GM13977 (cell line): Measurements from ENCODE around the gene PTPRM.

Experiments used
- DNase-seq: peaks from one replicate; pipeline ENCODE4 v3.0.0; 2012; ENCODE audit warnings: low spot score
- CTCF ChIP-seq: IDR thresholded peaks from 2 replicates; pipeline ENCODE4 v1.5.1; 2012; ENCODE audit warnings: mild to moderate bottlenecking, control low read depth; ENCODE audit not compliant: insufficient read depth; ENCODE audit errors: extremely low read depth, missing control alignments
- in situ Hi-C: fragments of 300-500 bp; cut with MboI; formaldehyde crosslinking; loops from one replicate; pipeline ENCODE4 v1.12.0; 2022; ENCODE audit warnings: low sequenced_read_pairs, low pct_unique_long_range_greater_than_20kb, mixed read lengths, inconsistent platforms; ENCODE audit not compliant: unreplicated experiment

Gene PTPRM

GRCh38 chr18:7684357-7684756, 117.2 kb downstream of the PTPRM start:
- in situ Hi-C loops = no loop called here
- no peak for TF ChIP-seq CTCF
- no peak for DNase-seq

DNA sequence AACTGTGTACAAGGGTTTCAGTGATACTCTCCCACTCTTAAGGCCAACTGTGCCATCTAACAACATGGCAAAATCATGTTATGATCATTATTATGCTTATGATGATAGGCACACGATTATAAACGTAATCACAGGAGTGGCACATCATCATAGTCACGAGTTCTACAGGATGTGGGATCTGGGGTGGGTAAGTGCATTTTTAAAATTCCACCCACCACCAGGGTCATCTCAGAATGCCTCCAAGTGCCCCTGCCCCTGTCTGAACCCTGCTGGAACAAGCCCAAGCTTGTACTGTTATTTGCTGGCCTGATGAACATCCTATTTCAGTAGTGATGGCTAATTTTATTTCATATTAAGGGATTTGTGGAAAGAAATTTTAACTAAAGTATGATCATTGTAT, 117.8 kb downstream of the PTPRM start:
- in situ Hi-C loops = no loop called here
- TF ChIP-seq CTCF = no peak
- no peak for DNase-seq

- in situ Hi-C loops = no loop called here
- DNase-seq = no peak
- TF ChIP-seq CTCF = no peak
Measured at GRCh38 chr18:7686278-7686677, 119.2 kb downstream of the PTPRM start.

GRCh38 chr18:7688580-7688979, 121.5 kb downstream of the PTPRM start:
- in situ Hi-C loops = no loop called here
- no peak for TF ChIP-seq CTCF
- DNase-seq = no peak

DNA sequence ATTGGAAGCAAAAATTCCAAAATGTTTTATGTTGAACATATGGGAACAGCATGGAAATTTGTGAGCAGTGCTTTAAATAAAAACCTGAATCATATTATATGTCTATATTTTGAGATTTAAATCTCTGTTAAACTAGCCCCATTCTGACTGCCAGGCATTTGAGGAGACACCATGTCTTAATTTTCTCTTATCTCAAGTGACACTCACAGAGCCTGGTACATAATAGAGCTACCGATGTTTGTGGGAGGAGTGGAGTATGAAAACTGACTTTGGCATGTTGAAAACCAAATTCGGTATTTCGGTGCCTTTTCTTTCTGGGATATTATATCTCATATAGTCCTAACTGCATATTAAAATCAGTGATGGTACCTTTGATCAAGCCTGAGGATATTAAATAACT, 124.1 kb downstream of the PTPRM start:
- in situ Hi-C loops = no loop called here
- TF ChIP-seq CTCF = no peak
- no peak for DNase-seq

DNA sequence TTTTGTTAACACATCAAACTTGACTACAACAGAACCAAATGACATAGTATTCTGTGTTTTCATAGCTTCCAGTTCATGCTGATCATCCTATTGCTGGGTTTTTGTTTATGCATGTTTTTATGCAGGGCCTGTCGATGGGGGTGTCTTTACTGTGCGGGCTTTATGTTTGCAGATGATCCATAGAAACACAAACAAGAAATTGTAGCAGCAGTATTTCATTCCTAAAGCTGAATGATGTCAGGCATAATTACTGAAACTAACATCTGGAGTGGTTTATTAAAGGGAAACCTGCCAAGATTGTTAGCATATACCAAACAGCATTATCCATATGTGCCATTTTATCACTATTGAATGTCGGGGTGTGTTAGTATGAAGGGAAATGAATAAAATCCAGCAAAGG, 129.7 kb downstream of the PTPRM start:
- no peak for TF ChIP-seq CTCF
- no peak for DNase-seq
- in situ Hi-C loops = no loop called here

DNA sequence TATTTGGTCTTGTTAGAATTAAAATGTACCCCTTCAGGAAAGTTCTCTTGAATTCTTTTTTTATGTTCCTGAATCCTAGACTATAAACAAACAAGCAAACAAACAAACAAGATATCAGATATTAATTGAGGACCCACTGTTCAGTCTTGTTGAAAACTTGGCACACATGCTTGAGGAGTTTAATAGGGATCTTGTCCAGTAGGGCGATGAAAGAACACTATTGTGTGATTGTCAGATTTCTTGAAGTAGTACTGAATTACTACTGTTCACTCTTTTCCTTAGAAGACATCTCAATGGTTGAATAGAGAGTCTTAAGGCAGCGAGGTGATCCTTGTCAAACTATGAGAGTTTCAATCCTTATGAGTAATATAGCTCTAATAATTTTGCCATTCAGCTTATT, 130.2 kb downstream of the PTPRM start:
- no peak for TF ChIP-seq CTCF
- DNase-seq = no peak
- in situ Hi-C loops = no loop called here
